GM12878 (cell line): ENCODE data around the gene PTPRD. TPM values are rescaled to one million over a fixed set of nuclear protein-coding genes. Genes with fewer than 3 reads are reported as not detected.

Experiments used
- ATAC-seq: fragments of 200-7000 bp; cut with Tn5 transposase; 3 replicates; pipeline ENCODE4 v1.9.1; 2020; ENCODE audit warnings: mild to moderate bottlenecking, moderate library complexity
- BruUV-seq: library from RNA; stranded (reverse); fragments of 400-500 nt; replicated peaks from 2 replicates; lab custom pipeline; 2021; lab: Mats Ljungman, UMichigan
- CTCF ChIA-PET: fragments of 300-600 bp; sonication (Branson Sonifier 250); formaldehyde crosslinking; extraction: SDS; loops from one replicate; lab custom pipeline; 2021; ENCODE audit warnings: inconsistent platforms; lab: Yijun Ruan, JAX
- POLR2A ChIA-PET: fragments of 350-600 bp; formaldehyde crosslinking; extraction: SDS; loops from one replicate; lab custom pipeline; 2021; ENCODE audit warnings: inconsistent platforms; lab: Charles Lee
- RAD21 ChIA-PET: fragments of 300-600 bp; sonication (Branson Sonifier 250); formaldehyde crosslinking; loops from one replicate; lab custom pipeline; 2023; ENCODE audit warnings: antibody characterized with exemption; ENCODE audit not compliant: unreplicated experiment; lab: Charles Lee
- SMC1A ChIA-PET: fragments of 300-600 bp; sonication (Branson Sonifier 250); formaldehyde crosslinking; loops from one replicate; lab custom pipeline; 2023; ENCODE audit not compliant: unreplicated experiment, uncharacterized antibody; lab: Charles Lee
- DNase-seq: peaks from one replicate; pipeline ENCODE4 v3.0.0-alpha.2; 2011; ENCODE audit warnings: low read depth, low spot score
- FAIRE-seq: peaks from 3 replicates; lab custom pipeline; 2011; peaks lifted over from hg19 to GRCh38; lab: Jason Lieb, UNC
- H2AFZ ChIP-seq: 2 replicates; pipeline ENCODE4 v1.6.0; 2011; ENCODE audit warnings: low read depth, low read length, control low read depth; ENCODE audit not compliant: control insufficient read depth
- H3K27ac ChIP-seq: 2 replicates; pipeline ENCODE4 v1.5.1; 2011; ENCODE audit warnings: control low read depth; ENCODE audit not compliant: control insufficient read depth, insufficient read depth
- H3K27me3 ChIP-seq, 2 experiments: replicated peaks in 1 of 2; 2 replicates each; pipeline versions ENCODE4 v1.6.0 to v1.6.1; 2011; ENCODE audit warnings: low read length in 1 of 2; ENCODE audit not compliant: control insufficient read depth in 2 of 2, insufficient read depth in 2 of 2
- H3K36me3 ChIP-seq, 2 experiments: 2 replicates each; pipeline ENCODE4 v1.5.1; 2011; ENCODE audit warnings: low read length in 1 of 2; ENCODE audit not compliant: control insufficient read depth in 2 of 2, insufficient read depth in 2 of 2
- H3K4me1 ChIP-seq: 2 replicates; pipeline ENCODE4 v1.6.1; 2011; ENCODE audit warnings: mild to moderate bottlenecking, low read length, moderate library complexity, mixed read lengths; ENCODE audit not compliant: control insufficient read depth, insufficient read depth
- H3K4me2 ChIP-seq: 2 replicates; pipeline ENCODE4 v1.6.0; 2011; ENCODE audit warnings: control low read depth; ENCODE audit not compliant: control insufficient read depth, insufficient read depth
- H3K4me3 ChIP-seq: fragments of 200-600 bp; sonication (generic); 2 replicates; pipeline ENCODE4 v1.5.1; 2016
- H3K79me2 ChIP-seq: 2 replicates; pipeline ENCODE4 v1.6.0; 2011; ENCODE audit warnings: low read length; ENCODE audit not compliant: control insufficient read depth, insufficient read depth
- H3K9ac ChIP-seq: 2 replicates; pipeline ENCODE4 v1.8.0; 2011; ENCODE audit warnings: low read length, control low read depth, mixed read lengths; ENCODE audit not compliant: control insufficient read depth, insufficient read depth
- H3K9me3 ChIP-seq: replicated peaks from 3 replicates; pipeline ENCODE4 v1.5.1; 2011; ENCODE audit warnings: mild to moderate bottlenecking, low read length; ENCODE audit not compliant: control insufficient read depth, insufficient read depth
- H4K20me1 ChIP-seq: 2 replicates; pipeline ENCODE4 v1.6.0; 2011; ENCODE audit not compliant: control insufficient read depth, insufficient read depth
- BMI1 ChIP-seq: fragments of 450-650 bp; IDR thresholded peaks from 2 replicates; pipeline ENCODE4 v1.6.1; 2016; ENCODE audit warnings: mild to moderate bottlenecking, moderate library complexity, borderline replicate concordance
- BRCA1 ChIP-seq: IDR thresholded peaks from 2 replicates; pipeline ENCODE4 v1.6.1; 2011; ENCODE audit warnings: low read depth, low read length, improper control_type of control experiment
- CBX3 ChIP-seq: fragments of 200-600 bp; sonication (generic); IDR thresholded peaks from 2 replicates; pipeline ENCODE4 v1.6.1; 2016; ENCODE audit warnings: low read depth, borderline replicate concordance
- EED ChIP-seq: sonication (generic); IDR thresholded peaks from 2 replicates; pipeline ENCODE4 v1.6.1; 2016; ENCODE audit warnings: antibody characterized with exemption, low read depth
- FOS ChIP-seq: IDR thresholded peaks from 3 replicates; pipeline ENCODE4 v1.6.1; 2011; ENCODE audit warnings: borderline replicate concordance; ENCODE audit not compliant: insufficient read length; ENCODE audit errors: extremely low read depth
- MTA3 ChIP-seq: IDR thresholded peaks from 2 replicates; pipeline ENCODE4 v1.6.1; 2012; ENCODE audit warnings: low read length, inconsistent platforms, borderline replicate concordance
- PAX8 ChIP-seq: fragments of 450-650 bp; IDR thresholded peaks from 2 replicates; pipeline ENCODE4 v1.6.1; 2017; ENCODE audit warnings: mild to moderate bottlenecking, moderate library complexity
- RAD21 ChIP-seq: IDR thresholded peaks from 2 replicates; pipeline ENCODE4 v1.6.1; 2011; ENCODE audit warnings: mild to moderate bottlenecking, low read depth, low read length, moderate library complexity; ENCODE audit not compliant: insufficient read depth
- SREBF1 ChIP-seq: IDR thresholded peaks from 2 replicates; pipeline ENCODE4 v1.6.1; 2012; ENCODE audit warnings: mild to moderate bottlenecking, low read length
- SUZ12 ChIP-seq: fragments of 200-600 bp; sonication (generic); IDR thresholded peaks from one replicate; pipeline ENCODE4 v1.6.1; 2018; ENCODE audit warnings: antibody characterized with exemption, mild to moderate bottlenecking; ENCODE audit not compliant: unreplicated experiment
- ZZZ3 ChIP-seq: IDR thresholded peaks from 2 replicates; pipeline ENCODE4 v1.6.1; 2011; ENCODE audit warnings: low read depth; ENCODE audit not compliant: control insufficient read depth, insufficient read length
- WGBS: methylation state at CpG from one replicate; pipeline ENCODE4 v1.1.6; 2016; ENCODE audit warnings: low lambda C conversion rate; ENCODE audit not compliant: insufficient replicate concordance, insufficient coverage; ENCODE audit errors: missing lambda C conversion rate; 5-methylcytosine and 5-hydroxymethylcytosine counted together
- in situ Hi-C: fragments of 300-500 bp; cut with MboI; formaldehyde crosslinking; loops from 9 replicates; pipeline ENCODE4 v1.14.3; 2018; ENCODE audit warnings: mixed read lengths
- intact Hi-C: fragments of 100-400 bp; cut with micrococcal nuclease; formaldehyde crosslinking; loops from one replicate; pipeline ENCODE4 v1.14.2; 2022; ENCODE audit not compliant: unreplicated experiment
- polyA plus RNA-seq, 11 experiments: library from polyadenylated mRNA; depleted of rRNA in 4 of 11; unstranded in 6 of 11; stranded (reverse) in 5 of 11; fragments of >200 nt; fragmentation: Nextera tagmentation in 4 of 11; fragmentation: Illumina TruSeq in 1 of 11; extraction: Ambion mirVana in 4 of 11; extraction: Trizol in 1 of 11; gene quantifications; 1 replicate in 1 of 11; 2 replicates in 10 of 11; pipeline versions ENCODE4 v1.2.1 to v1.2.3, GENCODE V29; 2011 to 2016; ENCODE audit warnings: inconsistent platforms in 2 of 11, missing spikeins in 2 of 11, low read depth in 1 of 11
- total RNA-seq, 4 experiments: library from RNA; depleted of rRNA in 3 of 4; stranded (reverse); fragments of >200 nt in 3 of 4; fragmentation: Illumina TruSeq in 1 of 4; extraction: Trizol in 1 of 4; gene quantifications; 2 replicates each; pipeline versions ENCODE4 v1.2.1 to v1.2.3, GENCODE V29; 2013 to 2021
- TF ChIP-seq, protein P1 (sequence below): fragments of 450-650 bp; IDR thresholded peaks from 2 replicates; pipeline ENCODE4 v1.6.1; 2016; ENCODE audit warnings: mild to moderate bottlenecking
- TF ChIP-seq, protein P2 (sequence below): fragments of 450-650 bp; IDR thresholded peaks from 2 replicates; pipeline ENCODE4 v1.6.1; 2017; ENCODE audit warnings: mild to moderate bottlenecking, moderate library complexity

PTPRD gene
- total and polyA plus RNA-seq, 10 of the 15 experiments (the other 5 are each of a cell fraction or from before 2014, with no cell fraction given): under 0.01 to 0.05 (median 0.01) TPM; not detected in 7

DNA sequence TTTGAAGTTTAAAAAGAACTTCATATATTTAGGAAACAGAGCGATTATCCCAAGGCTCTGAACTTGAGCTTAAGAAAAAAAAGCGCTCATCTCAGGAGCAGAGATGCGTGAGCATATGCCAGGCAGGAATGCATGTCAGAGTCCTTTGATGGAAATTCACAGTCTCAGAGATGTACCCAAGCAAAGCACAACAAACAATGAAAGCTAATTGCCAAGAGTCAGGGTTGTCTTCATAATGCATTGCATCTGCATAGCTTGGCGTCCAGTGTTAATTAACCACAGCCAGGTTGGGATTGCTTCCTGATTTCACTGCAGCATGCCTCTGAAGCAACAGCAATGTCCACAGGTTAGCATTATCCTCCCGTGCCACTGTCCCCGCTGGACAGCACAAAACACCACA, 1906.3 kb downstream of the PTPRD start:
- no peak for TF ChIP-seq CBX3
- no peak for TF ChIP-seq BRCA1
- no peak for TF ChIP-seq SREBF1
- no peak for TF ChIP-seq RAD21
- no peak for TF ChIP-seq MTA3
- TF ChIP-seq, all 136 proteins: peak for 0
- no peaks in the 10 kb centered on the region for H3K9me3 ChIP-seq
- DNase-seq: no peak
- intact Hi-C loops: no loop called here
- no peak overlapping the region for H3K4me2 ChIP-seq
- no peaks in the 10 kb centered on the region for H3K27me3 ChIP-seq
- ChIA-PET POLR2A (no interaction called here), SMC1A (no interaction called here), CTCF (interaction anchor here (0.5 kb wide), 1 partner anchor 13 kb away, joined by 3 read pairs; no protein-coding TSS in a partner anchor), RAD21 (no interaction called here)
- in situ Hi-C loops: no loop called here
- no peaks in the 10 kb centered on the region for H3K4me1 ChIP-seq
- H3K9ac ChIP-seq: no peak overlapping the region
- no peak overlapping the region for H3K27ac ChIP-seq
- FAIRE-seq: no peak
- H2AFZ ChIP-seq: no peak overlapping the region
- no peaks in the 10 kb centered on the region for H3K79me2 ChIP-seq
- H4K20me1 ChIP-seq: no peaks in the 10 kb centered on the region
- no peak overlapping the region for H3K4me3 ChIP-seq
- no TSS peak for BruUV-seq
- 43% methylated on average over 6 of the region's 6 CpGs for WGBS
- H3K36me3 ChIP-seq: no peaks in the 10 kb centered on the region
- ATAC-seq: no peak

DNA sequence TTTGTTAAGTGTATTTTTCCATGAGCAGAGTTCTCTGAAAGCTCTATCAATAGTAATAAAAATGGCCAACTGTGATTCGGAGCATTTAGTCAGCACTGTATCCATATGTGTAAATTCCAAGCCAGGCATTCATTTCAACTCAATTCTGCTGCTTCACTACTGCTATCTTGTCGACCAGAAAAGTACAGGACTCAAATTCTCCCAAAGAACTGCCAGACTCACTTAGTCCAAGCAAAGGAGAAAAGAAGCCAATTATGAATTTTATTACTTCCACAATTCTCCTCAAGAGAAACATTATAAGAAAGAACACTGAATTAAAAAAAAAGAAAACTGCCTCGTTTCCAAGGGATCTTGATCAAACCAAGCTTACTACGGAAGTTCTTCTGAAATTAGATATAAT, 1906.9 kb downstream of the PTPRD start:
- H2AFZ ChIP-seq: no peak overlapping the region
- no peaks in the 10 kb centered on the region for H3K4me1 ChIP-seq
- H3K9me3 ChIP-seq: no peaks in the 10 kb centered on the region
- no peak for DNase-seq
- 0% methylated on average over 4 of the region's 4 CpGs for WGBS
- H3K9ac ChIP-seq: no peak overlapping the region
- H3K4me2 ChIP-seq: no peak overlapping the region
- ChIA-PET POLR2A (no interaction called here), CTCF (interaction anchor here (0.5 kb wide), 1 partner anchor 12 kb away, joined by 3 read pairs; no protein-coding TSS in a partner anchor), SMC1A (no interaction called here), RAD21 (no interaction called here)
- H4K20me1 ChIP-seq: no peaks in the 10 kb centered on the region
- H3K27me3 ChIP-seq: no peaks in the 10 kb centered on the region
- no peaks in the 10 kb centered on the region for H3K36me3 ChIP-seq
- H3K4me3 ChIP-seq: no peak overlapping the region
- BruUV-seq: no TSS peak
- FAIRE-seq: no peak
- no peaks in the 10 kb centered on the region for H3K79me2 ChIP-seq
- in situ Hi-C loops: no loop called here
- H3K27ac ChIP-seq: no peak overlapping the region
- intact Hi-C loops: no loop called here
- ATAC-seq: no peak
- TF ChIP-seq ZZZ3 (no peak), SUZ12 (no peak), PAX8 (no peak), FOS (no peak), EED (no peak), BMI1 (no peak)
- TF ChIP-seq, protein P1, sequence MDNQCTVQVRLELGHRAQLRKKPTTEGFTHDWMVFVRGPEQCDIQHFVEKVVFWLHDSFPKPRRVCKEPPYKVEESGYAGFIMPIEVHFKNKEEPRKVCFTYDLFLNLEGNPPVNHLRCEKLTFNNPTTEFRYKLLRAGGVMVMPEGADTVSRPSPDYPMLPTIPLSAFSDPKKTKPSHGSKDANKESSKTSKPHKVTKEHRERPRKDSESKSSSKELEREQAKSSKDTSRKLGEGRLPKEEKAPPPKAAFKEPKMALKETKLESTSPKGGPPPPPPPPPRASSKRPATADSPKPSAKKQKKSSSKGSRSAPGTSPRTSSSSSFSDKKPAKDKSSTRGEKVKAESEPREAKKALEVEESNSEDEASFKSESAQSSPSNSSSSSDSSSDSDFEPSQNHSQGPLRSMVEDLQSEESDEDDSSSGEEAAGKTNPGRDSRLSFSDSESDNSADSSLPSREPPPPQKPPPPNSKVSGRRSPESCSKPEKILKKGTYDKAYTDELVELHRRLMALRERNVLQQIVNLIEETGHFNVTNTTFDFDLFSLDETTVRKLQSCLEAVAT: no peak
- TF ChIP-seq, protein P2, sequence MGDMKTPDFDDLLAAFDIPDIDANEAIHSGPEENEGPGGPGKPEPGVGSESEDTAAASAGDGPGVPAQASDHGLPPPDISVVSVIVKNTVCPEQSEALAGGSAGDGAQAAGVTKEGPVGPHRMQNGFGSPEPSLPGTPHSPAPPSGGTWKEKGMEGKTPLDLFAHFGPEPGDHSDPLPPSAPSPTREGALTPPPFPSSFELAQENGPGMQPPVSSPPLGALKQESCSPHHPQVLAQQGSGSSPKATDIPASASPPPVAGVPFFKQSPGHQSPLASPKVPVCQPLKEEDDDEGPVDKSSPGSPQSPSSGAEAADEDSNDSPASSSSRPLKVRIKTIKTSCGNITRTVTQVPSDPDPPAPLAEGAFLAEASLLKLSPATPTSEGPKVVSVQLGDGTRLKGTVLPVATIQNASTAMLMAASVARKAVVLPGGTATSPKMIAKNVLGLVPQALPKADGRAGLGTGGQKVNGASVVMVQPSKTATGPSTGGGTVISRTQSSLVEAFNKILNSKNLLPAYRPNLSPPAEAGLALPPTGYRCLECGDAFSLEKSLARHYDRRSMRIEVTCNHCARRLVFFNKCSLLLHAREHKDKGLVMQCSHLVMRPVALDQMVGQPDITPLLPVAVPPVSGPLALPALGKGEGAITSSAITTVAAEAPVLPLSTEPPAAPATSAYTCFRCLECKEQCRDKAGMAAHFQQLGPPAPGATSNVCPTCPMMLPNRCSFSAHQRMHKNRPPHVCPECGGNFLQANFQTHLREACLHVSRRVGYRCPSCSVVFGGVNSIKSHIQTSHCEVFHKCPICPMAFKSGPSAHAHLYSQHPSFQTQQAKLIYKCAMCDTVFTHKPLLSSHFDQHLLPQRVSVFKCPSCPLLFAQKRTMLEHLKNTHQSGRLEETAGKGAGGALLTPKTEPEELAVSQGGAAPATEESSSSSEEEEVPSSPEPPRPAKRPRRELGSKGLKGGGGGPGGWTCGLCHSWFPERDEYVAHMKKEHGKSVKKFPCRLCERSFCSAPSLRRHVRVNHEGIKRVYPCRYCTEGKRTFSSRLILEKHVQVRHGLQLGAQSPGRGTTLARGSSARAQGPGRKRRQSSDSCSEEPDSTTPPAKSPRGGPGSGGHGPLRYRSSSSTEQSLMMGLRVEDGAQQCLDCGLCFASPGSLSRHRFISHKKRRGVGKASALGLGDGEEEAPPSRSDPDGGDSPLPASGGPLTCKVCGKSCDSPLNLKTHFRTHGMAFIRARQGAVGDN: no peak
